Upper lobe of left lung (tissue), 6 donors: ENCODE data around the gene AGAP1. TPM values are rescaled to one million over a fixed set of nuclear protein-coding genes. Genes with fewer than 3 reads are reported as not detected.

ENCODE experiments used
- ATAC-seq, 2 donors: fragments of 200-7000 bp; cut with Tn5 transposase; one replicate each; pipeline ENCODE4 v1.9.1; 2022; ENCODE audit warnings: mild to moderate bottlenecking in 2 of 2, moderate library complexity in 2 of 2; ENCODE audit not compliant: low FRiP score in 2 of 2
- DNase-seq, 2 donors: peaks; one replicate each; pipeline ENCODE4 v3.0.0-alpha.2; 2019 to 2020
- H3K27ac ChIP-seq, 4 donors: fragments of 200-600 bp; sonication (generic); one replicate each; pipeline ENCODE4 v1.5.1; 2016 to 2019
- H3K27me3 ChIP-seq, 4 donors: fragments of 200-600 bp; sonication (generic); one replicate each; pipeline ENCODE4 v1.5.1; 2017 to 2019
- H3K36me3 ChIP-seq, 4 donors: fragments of 200-600 bp; sonication (generic); one replicate each; pipeline ENCODE4 v1.5.1; 2016 to 2019
- H3K4me1 ChIP-seq, 4 donors: fragments of 200-600 bp; sonication (generic); one replicate each; pipeline ENCODE4 v1.5.1; 2018 to 2019
- H3K4me3 ChIP-seq, 4 donors: fragments of 200-600 bp; sonication (generic); one replicate each; pipeline ENCODE4 v1.5.1; 2017 to 2019; ENCODE audit warnings: mild to moderate bottlenecking in 2 of 4, moderate library complexity in 1 of 4
- H3K9me3 ChIP-seq, 4 donors: fragments of 200-600 bp; sonication (generic); one replicate each; pipeline ENCODE4 v1.5.1; 2018 to 2019
- EP300 ChIP-seq, 4 donors: sonication (generic); formaldehyde crosslinking; IDR thresholded peaks; one replicate each; pipeline ENCODE4 v1.5.1; 2017; ENCODE audit warnings: antibody characterized with exemption in 4 of 4, control low read depth in 2 of 4
- POLR2A ChIP-seq, 4 donors: fragments of 450-650 bp; IDR thresholded peaks; one replicate each; pipeline ENCODE4 v1.5.1; 2016 to 2017; ENCODE audit warnings: antibody characterized with exemption in 4 of 4, mild to moderate bottlenecking in 2 of 4
- POLR2AphosphoS5 ChIP-seq, 2 donors: sonication (generic); formaldehyde crosslinking; IDR thresholded peaks; one replicate each; pipeline ENCODE4 v1.5.1; 2017; ENCODE audit warnings: antibody characterized with exemption in 2 of 2
- WGBS, 2 donors: methylation state at CpG; one replicate each; pipeline ENCODE4 v1.1.5; 2017 to 2018; 5-methylcytosine and 5-hydroxymethylcytosine counted together
- total RNA-seq, 6 donors: library from RNA; depleted of rRNA in 4 of 6; stranded (reverse); fragments of >200 nt in 4 of 6; gene quantifications; one replicate each; pipeline versions ENCODE4 v1.1.0 to v1.2.1, GENCODE V29; 2016 to 2021
- TF ChIP-seq, protein P1 (sequence below), 6 experiments: fragments of 450-650 bp in 4 of 6; fragments of 200-600 bp in 2 of 6; sonication (generic) in 2 of 6; IDR thresholded peaks; one replicate each; pipeline ENCODE4 v1.5.1; 2016 to 2019; ENCODE audit warnings: antibody characterized with exemption in 6 of 6
- donor health status: DM: no; HTN: no; CAD: no; lungs with moderate emphysema.
- donor health status: DM: no; HTN: yes; CAD: no; lungs with severe emphysema.

Gene AGAP1
- total RNA-seq, 6 donors from 2014 or later = 25.5 to 45.1 (median 30.7) TPM

DNA sequence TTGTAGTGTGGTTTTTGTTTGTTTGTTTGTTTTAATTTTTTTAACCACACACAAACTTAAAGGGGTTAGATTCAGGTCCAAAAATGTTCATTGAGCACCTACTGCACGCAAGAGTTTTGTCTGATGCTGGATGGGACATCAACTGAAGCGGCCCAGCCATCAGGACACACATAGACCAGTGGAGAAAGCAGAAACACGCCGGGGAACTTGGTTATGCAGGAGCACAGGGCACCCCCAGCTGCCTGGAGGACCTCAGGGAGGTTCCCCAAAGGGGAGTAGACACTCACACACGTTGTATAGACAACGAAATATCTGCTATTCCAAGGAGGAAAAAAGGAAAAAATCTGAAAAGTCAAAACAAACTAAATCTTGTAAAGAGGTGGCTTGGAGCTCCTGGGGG lies 482.7 kb downstream of the AGAP1 start:
- Histone ChIP-seq H3K36me3 (peaks cover 0 to 11% (median 3%) of the 10 kb centered on the region in 4 donors), H3K9me3 (no peaks in the 10 kb centered on the region), H3K27me3 (no peaks in the 10 kb centered on the region), H3K4me1 (no peaks in the 10 kb centered on the region), H3K4me3 (no peak overlapping the region), H3K27ac (no peak overlapping the region)
- no peak for DNase-seq
- TF ChIP-seq POLR2A (IDR thresholded peaks at IDR 0.05) (no peak), EP300 (IDR thresholded peaks at IDR 0.05) (no peak), POLR2AphosphoS5 (IDR thresholded peaks at IDR 0.05) (no peak)
- TF ChIP-seq, protein P1, sequence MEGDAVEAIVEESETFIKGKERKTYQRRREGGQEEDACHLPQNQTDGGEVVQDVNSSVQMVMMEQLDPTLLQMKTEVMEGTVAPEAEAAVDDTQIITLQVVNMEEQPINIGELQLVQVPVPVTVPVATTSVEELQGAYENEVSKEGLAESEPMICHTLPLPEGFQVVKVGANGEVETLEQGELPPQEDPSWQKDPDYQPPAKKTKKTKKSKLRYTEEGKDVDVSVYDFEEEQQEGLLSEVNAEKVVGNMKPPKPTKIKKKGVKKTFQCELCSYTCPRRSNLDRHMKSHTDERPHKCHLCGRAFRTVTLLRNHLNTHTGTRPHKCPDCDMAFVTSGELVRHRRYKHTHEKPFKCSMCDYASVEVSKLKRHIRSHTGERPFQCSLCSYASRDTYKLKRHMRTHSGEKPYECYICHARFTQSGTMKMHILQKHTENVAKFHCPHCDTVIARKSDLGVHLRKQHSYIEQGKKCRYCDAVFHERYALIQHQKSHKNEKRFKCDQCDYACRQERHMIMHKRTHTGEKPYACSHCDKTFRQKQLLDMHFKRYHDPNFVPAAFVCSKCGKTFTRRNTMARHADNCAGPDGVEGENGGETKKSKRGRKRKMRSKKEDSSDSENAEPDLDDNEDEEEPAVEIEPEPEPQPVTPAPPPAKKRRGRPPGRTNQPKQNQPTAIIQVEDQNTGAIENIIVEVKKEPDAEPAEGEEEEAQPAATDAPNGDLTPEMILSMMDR (IDR thresholded peaks at IDR 0.05) = no peak
- no peak for ATAC-seq
- WGBS, 2 donors = 85 to 92% methylated on average over 6 of the region's 6 CpGs

DNA sequence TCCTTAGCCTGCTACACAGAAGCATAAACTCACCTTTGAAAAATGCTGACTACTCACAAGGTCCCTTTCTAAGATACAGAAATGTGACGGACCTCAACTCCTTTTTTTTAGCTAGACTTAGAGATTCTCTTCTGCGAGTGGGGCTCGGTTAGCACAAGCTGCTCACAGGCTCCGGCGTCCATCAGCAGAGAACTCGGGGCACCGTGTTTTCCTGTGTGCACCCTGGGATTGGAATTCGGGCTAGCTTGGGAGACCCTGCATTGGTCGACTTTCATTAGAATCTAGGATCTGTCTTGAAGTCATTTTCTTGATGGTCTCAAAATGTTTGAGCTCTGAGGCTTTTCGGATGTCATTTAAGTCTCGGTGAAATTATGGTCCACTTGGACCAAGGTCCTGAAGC lies 483.1 kb downstream of the AGAP1 start:
- no peak for TF ChIP-seq POLR2A (IDR thresholded peaks at IDR 0.05)
- TF ChIP-seq, protein P1 (IDR thresholded peaks at IDR 0.05) = no peak
- TF ChIP-seq POLR2AphosphoS5 (IDR thresholded peaks at IDR 0.05) = no peak
- no peak for TF ChIP-seq EP300 (IDR thresholded peaks at IDR 0.05)
- H3K36me3 ChIP-seq = peaks cover 0 to 11% (median 3%) of the 10 kb centered on the region in 4 donors
- 94 to 95% methylated on average over 11 of the region's 11 CpGs for WGBS, 2 donors
- H3K4me3 ChIP-seq = no peak overlapping the region
- DNase-seq (no peak), ATAC-seq (no peak)
- no peaks in the 10 kb centered on the region for H3K4me1 ChIP-seq
- no peaks in the 10 kb centered on the region for H3K9me3 ChIP-seq
- no peaks in the 10 kb centered on the region for H3K27me3 ChIP-seq
- no peak overlapping the region for H3K27ac ChIP-seq

DNA sequence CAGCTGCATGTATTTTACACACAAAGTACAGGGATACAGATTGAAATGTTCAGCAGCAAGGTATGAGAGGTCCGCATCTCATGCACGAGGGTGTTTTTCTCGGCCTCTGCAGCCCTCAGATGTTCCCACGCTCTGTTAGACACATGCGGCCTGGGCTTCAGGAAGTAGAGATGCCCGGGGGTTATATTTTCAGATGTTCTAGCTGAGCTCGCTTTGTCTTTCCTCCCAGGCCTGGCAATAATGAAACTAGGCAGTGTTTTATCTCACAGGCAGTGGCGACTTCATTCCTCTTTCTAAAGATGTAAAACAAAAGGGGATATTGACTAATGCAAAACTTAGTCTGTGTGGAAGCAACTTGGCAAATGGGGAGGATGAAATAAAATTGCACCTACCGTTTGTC lies 483.6 kb downstream of the AGAP1 start:
- DNase-seq (no peak), ATAC-seq (no peak)
- no peaks in the 10 kb centered on the region for H3K9me3 ChIP-seq
- no peak overlapping the region for H3K27ac ChIP-seq
- H3K4me1 ChIP-seq = no peaks in the 10 kb centered on the region
- H3K27me3 ChIP-seq = no peaks in the 10 kb centered on the region
- H3K36me3 ChIP-seq = peaks cover 0 to 11% (median 3%) of the 10 kb centered on the region in 4 donors
- no peak overlapping the region for H3K4me3 ChIP-seq
- WGBS, 2 donors = 93 to 98% methylated on average over 6 to 9 of the region's 9 CpGs
- TF ChIP-seq, protein P1 (IDR thresholded peaks at IDR 0.05) = no peak
- TF ChIP-seq POLR2AphosphoS5 (IDR thresholded peaks at IDR 0.05) (no peak), EP300 (IDR thresholded peaks at IDR 0.05) (no peak), POLR2A (IDR thresholded peaks at IDR 0.05) (no peak)

DNA sequence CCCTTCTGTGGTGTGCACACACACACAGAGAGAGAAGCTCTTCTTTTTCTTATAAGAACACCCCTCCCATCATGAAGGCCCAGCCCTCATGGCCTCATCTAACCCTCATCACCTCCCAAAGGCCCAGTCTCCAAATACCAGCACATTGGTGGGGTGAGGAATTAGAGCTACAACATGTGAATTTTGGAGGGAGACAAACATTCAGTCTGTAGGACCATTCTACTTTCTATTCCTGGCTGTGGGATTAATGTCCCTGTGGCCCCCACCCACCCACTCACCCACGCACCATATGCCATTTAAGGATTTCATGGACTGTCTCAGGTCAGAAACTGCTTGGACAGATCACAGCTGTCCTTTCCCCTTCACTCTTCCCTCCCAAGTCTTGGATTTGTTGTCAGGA lies 484.2 kb downstream of the AGAP1 start:
- no peaks in the 10 kb centered on the region for H3K4me1 ChIP-seq
- 87 to 88% methylated on average over 1 of the region's 1 CpG for WGBS, 2 donors

DNA sequence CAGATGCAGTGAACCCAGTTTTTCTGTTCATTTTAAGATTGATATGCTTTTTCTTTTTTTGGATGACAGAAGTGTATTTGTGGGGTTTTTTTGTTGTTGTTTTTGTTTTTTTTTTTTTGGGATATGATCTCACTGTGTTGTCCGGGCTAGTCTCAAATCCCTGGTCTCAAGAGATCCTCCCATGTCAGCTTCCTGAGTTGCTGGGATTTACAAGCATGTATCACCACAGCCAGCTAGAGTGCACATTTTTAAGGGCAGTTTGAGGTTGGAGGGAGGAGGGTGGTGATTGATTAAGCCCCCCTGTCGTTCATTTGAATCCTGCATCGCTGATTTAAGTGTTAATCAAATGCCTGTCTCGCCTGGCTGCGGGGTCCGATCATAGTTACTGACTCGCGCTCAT lies 485.2 kb downstream of the AGAP1 start:
- H3K9me3 ChIP-seq = no peaks in the 10 kb centered on the region

More for the DNA sequence above, 484.2 kb downstream of the AGAP1 start:
- no peak for TF ChIP-seq POLR2AphosphoS5 (IDR thresholded peaks at IDR 0.05)
- no peak for TF ChIP-seq POLR2A (IDR thresholded peaks at IDR 0.05)
- TF ChIP-seq EP300 (IDR thresholded peaks at IDR 0.05) = no peak
- TF ChIP-seq, protein P1 (IDR thresholded peaks at IDR 0.05) = no peak
- Histone ChIP-seq H3K27me3 (no peaks in the 10 kb centered on the region), H3K9me3 (no peaks in the 10 kb centered on the region), H3K36me3 (peaks cover 0 to 11% (median 3%) of the 10 kb centered on the region in 4 donors), H3K4me3 (no peak overlapping the region), H3K27ac (no peak overlapping the region)
- DNase-seq = no peak
- no peak for ATAC-seq

More for the DNA sequence above, 485.2 kb downstream of the AGAP1 start:
- Histone ChIP-seq H3K27ac (no peak overlapping the region), H3K4me1 (no peaks in the 10 kb centered on the region), H3K4me3 (no peak overlapping the region), H3K27me3 (no peaks in the 10 kb centered on the region), H3K36me3 (peaks cover 0 to 11% (median 3%) of the 10 kb centered on the region in 4 donors)
- ATAC-seq (no peak), DNase-seq (no peak)
- 82 to 86% methylated on average over 8 of the region's 8 CpGs for WGBS, 2 donors
- TF ChIP-seq POLR2A (IDR thresholded peaks at IDR 0.05) (no peak), POLR2AphosphoS5 (IDR thresholded peaks at IDR 0.05) (no peak), EP300 (IDR thresholded peaks at IDR 0.05) (no peak)
- TF ChIP-seq, protein P1 (IDR thresholded peaks at IDR 0.05) = no peak
